ENCODE data around the gene SORBS2.

SORBS2 gene

GRCh38 chr4:185625503-185625902 is 186.5 kb downstream of the SORBS2 start:
- no peak for DNase-seq

DNA sequence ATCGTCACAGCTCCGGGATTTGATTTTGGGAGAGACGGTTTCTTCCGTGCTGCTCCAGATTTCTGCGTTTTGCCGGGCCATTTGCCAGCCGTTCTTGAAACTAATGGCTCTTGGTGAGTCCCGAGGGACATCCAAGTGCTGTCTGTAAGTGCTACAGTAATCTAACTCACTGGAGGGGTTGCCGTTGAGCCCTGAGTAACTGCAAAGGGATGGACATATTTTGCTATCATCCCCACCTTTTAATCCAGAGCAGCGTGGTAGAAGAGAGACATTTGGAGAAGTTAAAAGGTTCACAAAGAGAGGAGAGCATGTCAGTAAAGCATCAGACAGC is 187.8 kb downstream of the SORBS2 start:
- no peak for DNase-seq

DNA sequence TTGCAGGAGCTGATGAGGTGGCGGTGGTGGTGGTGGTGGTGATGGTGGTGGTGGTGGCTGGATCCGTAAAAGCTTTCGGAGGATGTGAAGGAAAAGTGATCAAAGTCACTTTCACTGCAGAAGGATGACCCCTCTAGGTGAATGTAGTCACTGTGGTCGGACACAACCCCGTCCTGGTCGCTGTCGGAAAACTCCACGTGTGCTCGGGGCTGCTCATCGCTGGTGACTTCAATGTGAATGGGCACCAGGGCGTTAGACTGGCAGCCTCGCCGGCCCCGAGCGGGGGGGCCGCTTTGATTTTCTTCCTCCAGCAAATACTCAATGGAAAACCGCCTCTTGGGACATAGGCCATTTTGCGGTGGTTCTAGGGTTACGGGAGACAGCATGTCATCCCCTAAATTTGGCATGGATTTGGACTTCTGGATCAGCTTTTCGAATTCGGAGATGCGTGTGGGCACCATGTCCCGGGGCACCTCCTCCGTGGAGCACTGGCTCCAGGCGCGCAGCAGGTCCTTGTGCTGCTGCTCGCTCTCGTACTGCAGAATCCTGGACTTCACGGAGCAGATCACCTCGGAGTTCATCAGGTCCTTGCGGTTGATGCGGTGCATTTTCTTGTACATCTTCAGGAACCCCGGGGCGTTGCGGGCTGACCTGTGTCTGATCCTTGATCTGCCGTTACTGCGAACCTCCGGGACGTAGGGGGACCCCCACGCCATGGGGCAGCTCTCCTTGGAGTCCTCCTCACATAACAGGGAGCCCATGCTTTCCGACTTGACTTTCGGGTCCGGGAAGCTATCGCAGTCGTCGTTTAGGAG is 188.3 kb downstream of the SORBS2 start:
- DNase-seq: no peak

DNA sequence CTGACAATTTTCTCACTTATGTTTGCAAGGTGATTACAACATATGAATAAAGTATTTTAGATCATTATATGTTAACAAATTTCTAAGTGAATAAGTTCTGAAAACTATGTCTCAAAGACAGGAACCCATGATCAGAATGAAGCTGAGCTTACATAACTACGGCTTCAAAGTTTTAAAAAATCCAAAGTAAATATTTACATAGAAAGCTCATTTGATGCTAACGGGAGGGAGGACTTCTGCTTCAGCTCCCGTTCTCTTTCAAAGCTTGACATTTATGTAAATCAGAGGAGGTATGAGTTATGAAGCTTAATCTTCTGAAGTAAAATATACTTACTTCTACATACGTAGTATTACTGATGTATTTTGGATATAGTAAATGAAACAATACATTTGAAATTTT is 203.8 kb downstream of the SORBS2 start:
- no peak for DNase-seq

DNA sequence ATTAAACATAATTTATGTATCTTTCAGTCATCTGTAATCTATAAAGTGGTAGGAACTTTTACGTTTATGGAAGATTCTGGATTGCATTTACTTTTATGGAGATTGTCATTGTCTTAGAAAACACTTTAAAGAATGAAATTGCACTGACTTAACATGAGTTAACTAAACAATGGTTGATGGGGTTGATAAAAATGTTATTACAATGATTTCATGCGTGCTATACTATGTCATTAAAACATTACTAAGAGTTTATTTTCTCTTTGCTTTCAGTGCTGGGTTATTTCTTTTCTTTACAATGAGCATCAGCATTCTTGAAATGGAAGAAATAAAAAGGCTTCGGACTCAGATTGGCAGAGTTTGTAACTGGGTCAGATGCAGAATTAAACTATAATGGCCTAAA is 209.6 kb downstream of the SORBS2 start:
- no peak for DNase-seq

DNA sequence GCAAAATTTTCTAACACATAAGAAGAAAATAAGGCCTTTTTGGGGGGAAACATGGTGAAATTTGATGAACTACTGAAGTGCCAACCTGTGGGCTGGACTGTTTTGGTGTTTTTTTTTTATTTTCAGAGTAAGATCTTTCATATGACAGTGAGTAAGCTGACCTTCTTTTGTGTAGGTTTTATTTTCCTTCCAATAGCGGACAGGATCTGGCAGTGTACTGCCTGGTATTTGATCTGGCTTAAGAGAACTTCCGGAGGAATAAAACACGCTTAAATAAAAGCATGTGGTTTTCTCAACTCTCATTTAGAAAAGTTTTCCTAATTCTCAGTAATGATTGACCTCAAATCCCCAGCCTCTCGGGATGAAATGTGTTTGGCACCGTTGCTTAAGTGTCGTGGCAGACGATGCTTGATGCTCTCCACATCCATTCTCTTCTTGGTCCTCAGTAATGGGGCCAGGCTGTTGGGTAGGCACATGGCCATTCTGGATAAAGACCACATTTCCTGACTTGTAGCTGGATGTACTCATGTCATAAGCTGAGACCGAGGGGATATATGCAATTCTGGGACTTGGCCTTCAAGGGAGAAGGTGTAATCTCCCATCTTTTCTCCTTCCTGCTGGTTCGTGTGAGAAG is 211.1 kb downstream of the SORBS2 start:
- no peak for DNase-seq

- DNase-seq: no peak
These were observed 212.3 kb downstream of the SORBS2 start for GRCh38 chr4:185599553-185600243.

GRCh38 chr4:185598846-185599552 is 213.0 kb downstream of the SORBS2 start:
- no peak for DNase-seq

DNA sequence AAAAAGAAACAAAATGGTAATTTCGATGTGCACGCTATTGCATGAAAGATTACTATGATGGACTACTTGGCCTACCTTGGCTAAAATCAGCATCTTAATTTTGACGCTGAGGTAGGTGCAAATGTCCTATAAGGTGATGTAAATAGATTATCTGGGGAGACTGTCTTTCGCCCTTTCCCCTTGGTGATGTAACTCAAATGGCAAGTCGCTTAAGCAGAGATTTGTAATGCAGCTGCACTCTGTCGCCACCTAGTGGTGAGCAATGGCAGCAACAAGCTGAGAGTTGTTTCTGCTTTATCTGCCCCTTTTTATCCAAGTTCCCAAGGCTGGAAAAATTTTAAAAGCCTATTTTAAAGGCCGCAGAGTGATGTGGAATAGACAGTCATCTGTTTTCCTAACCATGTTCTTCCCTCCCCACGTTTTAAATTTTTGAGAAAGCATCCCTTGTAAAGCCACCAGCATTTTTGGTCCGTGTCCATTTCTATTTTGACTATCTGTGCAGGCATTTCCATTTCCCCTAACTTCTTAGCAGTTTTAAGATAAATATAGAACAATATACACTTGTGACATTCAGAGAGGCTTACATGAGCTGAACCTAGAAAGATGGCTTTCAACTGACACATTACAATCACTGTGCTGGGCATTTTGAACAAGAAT is 214.3 kb downstream of the SORBS2 start:
- peak; percentile 40 to 79 for DNase-seq

GRCh38 chr4:185592845-185593488 is 219.0 kb downstream of the SORBS2 start:
- DNase-seq: no peak

GRCh38 chr4:185592438-185592837 is 219.6 kb downstream of the SORBS2 start:
- DNase-seq: no peak

DNA sequence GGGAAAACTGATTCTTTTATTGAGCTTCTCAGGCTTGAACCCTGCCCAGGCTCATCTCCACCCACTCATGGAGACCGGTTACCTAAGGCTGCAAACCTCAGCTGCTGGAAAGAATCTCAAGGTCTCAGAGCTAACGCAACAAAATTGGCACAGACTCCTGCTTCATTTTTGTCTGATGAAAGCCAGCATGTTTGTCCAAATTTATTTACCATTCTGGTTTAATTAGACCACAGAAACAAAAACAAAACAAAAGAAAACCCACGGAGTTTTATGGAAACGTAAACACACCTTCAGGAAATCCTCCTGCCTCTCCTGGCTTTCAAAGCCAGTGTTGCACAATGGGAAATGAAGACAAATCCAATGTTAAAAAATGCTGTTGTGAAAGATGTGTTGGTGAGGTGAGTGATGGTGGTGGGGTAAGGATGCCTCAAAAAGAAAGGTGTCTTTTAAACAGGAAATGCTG is 220.3 kb downstream of the SORBS2 start:
- DNase-seq: no peak

DNA sequence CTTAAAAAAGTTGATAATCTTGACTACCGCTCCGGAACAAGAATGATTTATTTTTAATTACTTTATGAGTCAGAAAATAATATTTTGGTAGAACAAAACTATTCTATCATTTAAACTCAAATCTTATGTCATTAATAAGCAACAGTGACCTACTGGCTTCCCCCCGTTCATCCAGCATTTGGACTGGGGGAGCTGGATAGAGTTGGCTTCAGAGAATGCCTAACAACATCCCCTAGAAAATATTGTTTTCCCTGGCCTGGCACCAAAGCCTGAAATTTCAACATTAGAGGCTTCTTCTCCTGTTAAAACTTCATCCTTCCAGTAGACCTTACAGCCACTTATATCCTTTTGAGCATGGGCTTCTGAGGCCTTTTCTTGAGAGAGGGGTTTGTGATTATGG is 221.0 kb downstream of the SORBS2 start:
- no peak for DNase-seq

GRCh38 chr4:185589067-185589836 is 222.7 kb downstream of the SORBS2 start:
- no peak for DNase-seq

DNA sequence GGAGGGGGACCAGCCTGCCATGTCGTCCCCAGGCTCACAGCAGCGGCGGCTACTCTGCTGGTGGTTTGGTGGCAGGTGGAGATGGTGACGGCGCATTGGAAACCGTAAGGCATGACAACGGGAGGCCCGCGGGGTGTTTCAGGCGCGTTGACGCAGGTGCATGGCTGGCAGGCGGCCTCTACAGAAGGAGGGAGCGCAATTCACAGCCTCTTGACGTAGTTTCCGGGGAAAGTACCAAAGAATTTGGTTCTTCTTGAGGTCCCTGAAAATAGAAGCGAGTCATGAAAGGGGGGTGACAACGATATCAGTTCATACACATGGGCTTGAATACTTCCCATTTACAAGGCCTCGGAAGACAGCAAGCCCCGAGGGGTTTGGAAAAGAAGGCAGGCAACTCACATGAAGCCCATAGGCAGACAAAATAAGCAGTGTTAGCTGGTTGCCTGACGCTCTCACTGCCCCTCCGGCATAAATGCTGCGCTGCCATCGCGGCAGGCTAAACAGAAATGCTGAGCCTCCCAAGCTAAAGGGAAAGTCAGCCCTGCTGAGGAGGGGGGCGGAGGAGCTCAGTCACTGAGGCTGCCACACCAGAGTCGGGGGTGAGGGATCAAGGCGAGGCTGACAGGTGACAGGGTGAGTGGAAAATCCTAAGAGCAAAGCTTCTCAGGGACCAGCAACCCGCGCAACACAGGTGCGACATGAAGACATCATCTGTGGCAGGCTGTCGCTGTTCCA is 224.4 kb downstream of the SORBS2 start:
- no peak for DNase-seq

DNA sequence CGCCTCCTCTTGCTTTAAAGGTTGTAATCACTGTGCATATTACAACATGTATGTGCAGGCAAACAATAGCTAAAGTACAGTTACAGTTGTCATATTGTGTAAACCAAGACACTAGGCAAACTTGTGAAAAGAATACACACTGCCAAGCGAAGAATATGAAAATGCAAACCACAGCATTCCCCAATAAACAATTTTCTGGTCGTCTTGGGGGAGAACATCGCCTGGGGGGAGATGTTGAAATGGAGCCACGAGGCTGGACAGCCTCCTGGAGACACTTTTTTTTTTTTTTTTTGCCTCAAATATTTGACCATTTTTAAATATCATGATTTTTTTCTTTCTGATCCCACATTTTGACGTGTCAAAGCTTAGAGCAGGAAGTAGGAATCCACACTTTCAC is 225.0 kb downstream of the SORBS2 start:
- no peak for DNase-seq

DNA sequence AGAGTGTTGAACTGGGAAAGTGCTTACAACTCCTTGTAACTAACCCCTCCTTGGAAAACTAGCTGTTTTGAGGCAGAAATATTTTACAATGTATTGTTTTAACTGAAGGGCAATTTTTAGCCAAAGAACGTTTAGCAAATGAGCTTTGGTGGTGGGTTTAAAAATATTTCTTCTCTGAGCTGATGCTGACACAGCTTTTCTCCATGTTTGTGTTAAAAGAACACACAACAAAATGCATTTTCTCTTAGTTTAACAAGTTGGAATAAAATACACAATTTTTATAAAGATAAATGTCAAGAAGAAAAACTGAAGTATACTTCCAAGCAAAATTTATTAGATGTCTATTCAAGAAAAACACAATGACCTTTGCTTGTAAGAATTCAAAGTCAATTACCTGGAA is 226.8 kb downstream of the SORBS2 start:
- no peak for DNase-seq

DNA sequence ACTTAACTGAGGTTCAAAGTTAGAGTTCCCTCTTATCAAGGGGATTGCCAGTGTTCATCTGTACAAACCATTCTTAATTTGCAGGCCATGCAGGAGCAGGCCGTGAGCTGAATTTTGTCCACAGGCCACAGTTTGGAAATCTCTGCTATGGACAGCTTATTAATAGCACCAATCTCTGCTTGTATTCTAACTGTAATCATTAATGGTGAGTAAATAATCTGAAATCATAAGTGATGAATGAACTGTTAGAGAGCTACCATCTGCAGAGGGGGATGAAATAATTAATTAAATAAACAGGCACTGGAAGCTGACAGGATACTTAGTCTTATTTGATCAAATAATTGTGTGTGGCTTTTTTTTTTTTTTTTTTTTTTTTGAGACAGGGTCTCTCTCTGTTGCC is 228.2 kb downstream of the SORBS2 start:
- no peak for DNase-seq

DNA sequence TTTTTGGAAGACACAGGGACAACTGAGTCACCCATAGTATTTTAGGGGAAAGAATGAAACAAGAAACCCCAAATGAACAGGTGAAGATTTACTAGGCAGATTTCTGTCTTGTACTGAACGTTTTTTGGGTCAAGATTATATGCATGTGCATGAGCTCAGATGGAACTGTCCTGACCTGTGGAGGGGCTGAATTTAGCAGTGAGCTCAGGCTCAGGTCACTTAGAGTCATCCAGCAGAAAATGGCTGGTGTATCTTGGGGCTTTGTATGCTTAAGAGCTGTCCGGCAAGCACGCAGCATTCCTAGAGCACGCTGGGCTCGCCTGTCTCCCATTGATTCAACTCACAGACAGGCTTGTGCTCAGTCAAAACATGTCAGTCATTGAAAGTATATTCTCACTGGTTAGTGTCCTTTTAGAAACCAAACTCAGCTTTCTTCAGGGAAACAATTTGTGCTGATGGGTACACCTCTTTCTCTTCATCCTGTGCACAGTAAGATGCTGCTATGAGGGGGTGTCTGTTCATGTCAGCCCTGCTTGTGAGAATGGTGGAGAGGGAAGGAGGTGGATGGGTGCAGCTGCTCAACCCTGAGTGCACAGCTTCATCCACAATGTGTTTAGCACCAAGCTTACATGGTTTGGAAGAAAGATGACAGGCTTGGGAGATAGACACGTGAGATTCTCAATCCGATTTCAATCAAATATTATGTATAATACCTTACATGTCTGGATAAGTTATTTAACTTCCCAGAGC is 229.2 kb downstream of the SORBS2 start:
- no peak for DNase-seq

DNA sequence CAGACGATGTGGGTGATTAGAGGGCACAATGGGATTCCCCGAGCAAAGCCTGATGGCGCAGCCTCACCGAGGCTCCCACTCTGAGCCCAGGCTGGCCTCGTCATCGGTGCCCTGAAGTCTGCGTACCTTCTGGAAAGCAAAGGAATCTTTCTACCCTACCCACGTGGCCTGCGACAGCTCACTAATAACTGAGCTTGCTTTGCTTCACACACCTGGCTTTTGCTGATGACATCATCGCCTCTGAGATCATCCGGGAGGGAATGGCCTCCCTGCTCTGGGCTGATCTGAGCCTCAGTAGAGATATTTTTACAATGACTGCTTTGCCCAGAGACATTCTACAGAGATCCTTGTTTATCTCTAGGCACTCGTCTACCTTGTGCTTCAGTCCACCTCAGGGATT is 231.3 kb downstream of the SORBS2 start:
- DNase-seq: no peak

Data from inflammatory macrophage treated with lipopolysaccharide for 1 hour (primary cell).